RPMI7951 (cell line): ENCODE measurements around the gene MKNK1. TPM values are rescaled to one million over a fixed set of nuclear protein-coding genes. Genes with fewer than 3 reads are reported as not detected.

Experiments
- DNase-seq: peaks from one replicate; pipeline ENCODE4 v3.0.0-alpha.2; 2012; ENCODE audit warnings: low read depth
- total RNA-seq: library from RNA; depleted of rRNA; stranded (reverse); fragments of >200 nt; shearing (Covaris generic); gene quantifications from 2 replicates; pipeline ENCODE4 v1.2.3, GENCODE V29; 2014

The MKNK1 gene
- total RNA-seq, 1 experiment from 2014 or later = 16.7 TPM

DNA sequence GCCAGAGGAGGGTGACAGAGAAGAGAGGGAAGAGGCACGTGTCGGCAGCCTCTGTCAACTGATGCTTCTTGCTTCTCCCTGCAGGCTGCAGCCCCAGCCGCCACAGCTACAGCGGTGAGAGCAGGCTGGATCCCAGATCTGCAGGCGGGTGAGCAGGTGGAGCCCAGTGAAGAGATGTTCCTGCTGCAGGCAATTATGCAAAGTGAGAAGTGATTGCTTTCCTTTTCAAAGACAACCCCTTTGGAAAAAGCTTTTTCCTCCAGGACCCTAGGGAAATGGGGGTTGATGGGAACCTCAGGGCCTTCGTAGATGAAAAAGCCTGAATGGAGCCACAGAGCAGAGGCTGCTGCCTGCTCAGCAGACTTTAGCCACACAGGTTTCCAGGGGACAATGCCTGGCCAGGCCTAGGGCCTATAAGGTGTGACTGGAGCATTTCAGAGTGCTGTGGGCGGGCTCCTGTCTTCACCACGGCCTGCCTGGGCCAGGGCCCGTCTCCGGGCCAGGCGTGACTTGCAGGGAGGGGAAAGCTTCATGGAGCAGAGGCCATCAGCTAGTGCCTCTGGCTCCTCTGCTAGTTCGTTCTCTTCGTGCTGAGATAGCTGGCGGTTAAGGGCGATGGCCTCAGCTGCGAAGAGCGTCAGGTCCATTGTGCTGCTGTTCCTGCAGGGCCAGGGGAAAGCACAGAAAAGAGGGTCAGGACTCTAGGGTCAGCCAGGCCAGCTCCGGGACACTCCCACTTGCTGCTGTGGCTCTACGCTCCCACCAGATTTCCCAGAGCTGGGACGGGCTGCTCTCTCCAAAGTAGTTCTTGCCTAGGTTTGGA is 45.7 kb downstream of the MKNK1 start:
- no peak for DNase-seq

GRCh38 chr1:46557403-46557802 is 46.7 kb downstream of the MKNK1 start:
- no peak for DNase-seq

DNA sequence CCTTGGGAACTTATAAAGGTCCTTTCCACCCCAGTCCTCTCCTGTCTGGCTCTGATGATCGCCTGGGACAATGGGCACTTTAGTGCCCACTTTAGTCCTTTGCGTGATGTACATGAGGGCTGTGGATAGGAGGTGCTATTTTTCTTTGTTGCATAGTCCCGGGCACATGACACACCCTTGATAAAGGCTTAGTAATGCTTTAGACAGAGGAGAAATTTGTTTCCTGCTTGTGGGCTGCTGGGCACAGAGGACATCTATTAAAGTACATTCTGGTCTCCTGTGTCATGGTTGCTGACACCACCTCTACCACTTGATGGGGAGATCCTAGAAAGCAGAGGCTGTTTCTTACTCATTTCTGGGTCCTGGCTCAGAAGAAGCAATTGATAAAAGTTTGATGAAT is 47.2 kb downstream of the MKNK1 start:
- peak; percentile 49 for DNase-seq

DNA sequence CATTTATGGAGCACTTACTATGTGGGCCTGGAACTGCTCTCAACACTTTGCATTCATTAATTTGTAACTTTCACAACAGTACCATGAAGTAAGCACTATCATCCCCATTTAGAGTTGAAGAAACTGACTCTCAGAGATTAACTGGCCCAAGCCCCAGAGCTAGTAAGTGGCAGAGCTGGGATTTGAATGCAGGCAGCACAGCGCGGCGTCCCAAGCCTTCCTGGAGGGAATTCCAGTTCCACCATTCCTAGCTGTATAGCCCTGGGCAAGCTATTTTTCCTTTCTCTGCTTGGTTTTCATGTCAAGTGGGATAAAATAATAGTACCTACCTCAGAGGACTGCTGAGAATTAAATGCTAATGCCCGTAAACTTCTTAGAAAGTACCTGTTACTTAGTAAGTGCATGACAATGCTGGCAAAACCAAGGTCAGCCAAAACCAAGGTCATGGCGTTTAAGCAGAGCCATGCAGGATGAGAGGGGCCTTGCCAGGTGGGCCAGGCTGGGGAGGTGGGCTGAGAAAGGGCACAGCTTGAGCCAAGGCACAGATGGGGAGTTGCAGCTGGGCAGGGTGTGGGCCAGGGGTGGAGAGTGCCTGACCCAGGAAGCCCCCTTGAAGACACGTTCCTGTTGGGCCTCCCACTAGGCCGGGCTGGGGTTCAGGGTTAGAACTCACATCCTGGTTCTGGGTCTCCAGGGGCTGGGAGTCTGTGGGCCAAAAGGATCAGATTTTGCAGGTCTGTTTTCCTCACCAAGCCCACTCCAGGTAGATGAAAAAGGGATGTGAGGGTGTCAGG is 48.0 kb downstream of the MKNK1 start:
- DNase-seq = no peak

GRCh38 chr1:46554597-46555381 is 49.3 kb downstream of the MKNK1 start:
- DNase-seq = no peak

DNA sequence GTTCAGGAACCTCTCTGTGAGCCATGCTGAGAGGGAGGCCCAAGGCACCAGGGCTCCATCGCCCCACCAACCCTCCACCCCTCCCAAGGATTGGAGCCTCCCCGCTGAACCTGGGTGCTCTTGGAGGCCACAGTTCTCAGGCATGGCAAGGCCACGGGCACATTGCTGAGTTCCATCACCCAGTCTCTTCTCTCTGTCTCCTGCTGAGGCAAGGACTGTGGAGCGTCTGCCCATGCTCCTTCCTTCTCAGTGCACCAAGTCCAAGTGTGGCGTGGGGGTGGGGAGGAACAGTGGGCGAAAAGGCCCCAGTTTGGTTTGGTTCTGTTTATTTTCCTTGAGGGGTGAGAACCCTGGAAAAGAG is 49.9 kb downstream of the MKNK1 start:
- DNase-seq = no peak

DNA sequence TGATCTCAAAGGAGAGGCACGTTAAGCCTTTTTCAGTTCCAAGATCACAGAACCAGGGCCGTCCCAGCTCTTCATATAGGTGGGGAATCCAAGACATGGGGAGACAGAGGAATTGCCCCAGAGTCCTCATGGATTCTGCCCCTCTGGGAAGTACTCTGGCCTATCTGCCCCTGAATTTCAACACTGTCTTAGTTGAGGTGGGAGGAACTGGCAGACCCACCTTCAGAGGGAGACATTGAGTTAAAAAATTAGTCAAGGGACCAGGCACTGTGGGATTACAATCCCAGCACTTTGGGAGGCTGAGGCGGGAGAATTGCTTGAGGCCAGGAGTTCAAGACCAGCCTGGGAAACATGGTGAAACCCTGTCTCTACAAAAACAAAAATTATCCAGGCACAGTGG is 50.6 kb downstream of the MKNK1 start:
- DNase-seq = no peak

DNA sequence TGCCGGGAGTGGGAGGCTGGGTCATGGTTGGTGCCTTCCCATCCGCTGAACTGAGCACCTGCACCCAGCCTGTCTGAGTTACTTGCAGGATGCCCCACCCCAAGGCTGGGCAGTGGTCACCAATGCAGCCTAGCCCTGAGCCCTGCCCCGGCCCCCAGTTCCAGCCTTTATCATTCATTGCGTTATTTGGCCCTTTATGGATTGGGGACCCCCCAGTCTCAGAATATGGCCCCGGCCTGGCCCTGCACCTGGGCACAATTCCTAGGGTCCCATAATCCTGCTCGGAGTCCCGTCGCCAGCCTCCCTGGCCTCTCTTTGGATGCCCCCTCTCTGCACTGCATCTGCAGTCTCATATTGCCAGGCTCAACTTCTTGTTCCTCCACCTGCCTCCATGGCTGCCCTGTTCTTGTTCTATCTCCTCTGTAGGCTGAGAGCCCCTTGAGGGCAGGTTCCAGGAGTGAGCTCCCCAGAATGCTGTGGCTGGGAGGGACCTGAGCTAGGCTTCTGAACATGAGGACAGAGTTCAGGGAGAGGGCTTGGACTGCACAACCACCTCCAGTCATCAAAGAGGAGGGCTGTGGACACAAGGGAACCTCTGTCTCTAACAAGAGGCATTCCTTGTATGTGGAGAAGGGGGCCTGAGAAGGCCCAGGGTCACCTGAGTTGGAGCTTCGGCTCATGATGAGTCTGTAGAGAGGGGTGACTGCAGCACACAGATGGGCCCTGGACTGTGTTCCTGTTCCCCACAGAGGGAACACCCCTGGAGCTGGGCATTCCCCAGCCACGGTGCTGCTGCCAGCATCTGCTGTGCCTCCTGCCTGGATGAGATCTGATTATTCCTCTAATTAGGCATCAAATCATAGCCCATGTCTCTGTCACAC is 51.5 kb downstream of the MKNK1 start:
- DNase-seq = no peak

- DNase-seq = no peak
Observed at GRCh38 chr1:46551597-46552095, 52.4 kb downstream of the MKNK1 start, which contains the start of gene KNCN. TSS of gene KNCN (minus strand) at chr1:46551647. CDS start at chr1:46551215, 432 bp downstream.

GRCh38 chr1:46550751-46551231 is 53.3 kb downstream of the MKNK1 start:
- no peak for DNase-seq

DNA sequence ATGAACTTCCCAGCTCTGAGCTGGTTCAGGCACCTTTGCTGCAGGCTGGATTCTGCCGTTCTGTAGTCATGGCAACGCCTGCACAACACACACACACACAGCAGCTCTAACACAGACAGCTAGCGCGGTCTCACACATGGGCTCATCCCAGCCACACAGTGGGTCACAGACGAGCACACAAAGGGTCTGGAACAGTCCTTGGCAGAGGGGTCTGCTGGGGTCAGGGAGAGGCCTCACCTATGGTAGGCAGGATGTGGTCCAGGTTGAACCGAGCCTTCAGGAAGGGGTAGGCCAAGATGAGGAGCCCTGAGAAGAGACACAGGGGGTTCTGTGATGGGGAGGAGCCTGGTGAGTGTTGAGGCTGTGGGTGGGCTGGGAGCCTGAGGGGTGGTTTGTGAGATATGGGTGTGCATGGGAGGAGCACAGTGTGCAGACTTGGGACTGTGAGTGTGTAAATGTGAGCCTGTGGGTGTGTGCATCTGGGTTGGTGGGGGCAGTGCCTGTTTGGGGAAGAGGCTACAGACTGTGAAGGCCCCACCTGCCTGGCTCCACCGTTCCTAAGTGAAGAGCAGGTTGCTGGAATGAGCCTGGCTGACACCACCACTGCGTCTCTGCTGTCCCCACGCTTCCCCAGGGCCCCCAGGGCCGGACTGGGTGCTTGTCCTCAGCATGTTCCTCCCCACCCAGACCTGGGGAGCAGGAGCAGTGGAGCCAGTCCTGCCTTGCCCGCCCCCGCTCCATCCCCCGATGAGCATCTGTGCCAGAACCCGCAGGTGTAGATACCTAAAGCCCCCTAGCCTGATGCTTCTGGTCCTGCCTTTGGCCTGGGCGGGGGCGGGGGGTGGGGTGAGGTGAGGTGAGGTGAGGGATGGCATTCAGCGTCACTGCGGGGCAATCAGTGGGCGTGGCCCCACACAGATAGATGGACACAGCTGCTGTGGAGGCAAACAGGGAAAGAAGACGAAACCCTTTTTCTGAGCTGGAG is 54.1 kb downstream of the MKNK1 start:
- DNase-seq = peak; percentile 61

DNA sequence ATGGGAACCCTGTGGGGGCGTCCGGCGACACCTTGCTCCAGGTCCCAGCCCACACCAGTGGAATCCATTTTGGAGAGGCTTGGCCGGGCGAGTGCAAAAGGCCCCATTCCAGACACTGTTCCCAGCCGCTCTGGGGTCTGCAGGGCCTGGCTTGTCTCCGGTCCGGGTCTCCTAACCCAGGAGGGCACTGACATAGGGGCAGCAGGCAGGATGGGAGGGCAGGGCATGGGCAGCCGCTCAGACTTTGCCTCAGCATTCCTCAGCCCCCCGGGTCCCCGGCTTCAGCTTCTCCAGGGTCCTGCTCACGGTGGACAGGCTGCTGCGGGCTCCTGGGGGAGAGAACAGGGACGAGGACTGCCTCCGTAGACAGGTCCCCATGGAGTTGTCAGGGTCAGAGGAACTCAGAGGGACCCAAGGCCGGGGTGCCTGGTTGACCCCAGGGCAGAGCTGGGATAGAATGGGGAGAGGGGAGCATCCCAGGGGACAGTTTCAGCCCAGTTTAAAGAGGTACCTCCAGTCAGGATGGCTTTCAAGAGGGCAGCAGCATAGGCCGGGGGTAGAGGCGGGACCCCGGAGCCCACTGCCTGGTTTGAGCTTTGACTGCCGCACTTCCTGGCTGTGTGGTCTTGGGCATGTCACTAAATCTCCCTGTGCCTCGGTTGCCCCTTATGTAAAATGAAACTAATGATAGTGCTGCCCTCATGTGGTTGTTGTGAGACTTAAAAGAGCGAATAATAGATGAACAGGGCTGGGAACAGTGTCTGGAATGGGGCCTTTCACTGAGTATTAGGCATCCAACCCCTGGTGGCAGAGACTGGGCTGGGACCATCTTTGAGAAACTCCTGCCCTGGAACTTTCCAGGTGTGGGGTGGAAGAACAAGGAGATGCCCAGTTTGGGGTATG is 56.3 kb downstream of the MKNK1 start:
- DNase-seq = peak; percentile 47

DNA sequence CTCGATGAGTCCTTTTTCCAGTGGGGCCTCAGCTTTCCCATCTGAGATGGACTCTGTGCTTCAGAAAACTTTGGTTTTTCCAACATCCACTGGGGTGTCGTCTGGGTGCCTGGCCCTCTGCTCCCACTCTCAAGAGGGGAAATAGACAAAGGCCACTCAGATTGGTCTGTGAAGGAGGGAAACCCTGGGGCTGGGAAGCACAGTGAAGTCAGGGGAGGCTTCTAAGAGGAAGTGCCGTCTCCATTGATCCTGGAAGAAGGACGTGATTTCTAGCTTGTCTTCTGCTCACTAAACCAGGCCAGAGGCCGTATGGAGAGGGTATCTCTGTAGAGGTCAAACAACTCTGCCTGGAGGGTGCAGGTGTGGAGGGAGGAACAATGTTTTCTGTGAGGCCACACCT is 57.9 kb downstream of the MKNK1 start:
- no peak for DNase-seq

GRCh38 chr1:46545784-46546183 is 58.3 kb downstream of the MKNK1 start:
- DNase-seq = no peak

- DNase-seq = no peak
Observed at GRCh38 chr1:46544561-46545240, 59.4 kb downstream of the MKNK1 start.

DNA sequence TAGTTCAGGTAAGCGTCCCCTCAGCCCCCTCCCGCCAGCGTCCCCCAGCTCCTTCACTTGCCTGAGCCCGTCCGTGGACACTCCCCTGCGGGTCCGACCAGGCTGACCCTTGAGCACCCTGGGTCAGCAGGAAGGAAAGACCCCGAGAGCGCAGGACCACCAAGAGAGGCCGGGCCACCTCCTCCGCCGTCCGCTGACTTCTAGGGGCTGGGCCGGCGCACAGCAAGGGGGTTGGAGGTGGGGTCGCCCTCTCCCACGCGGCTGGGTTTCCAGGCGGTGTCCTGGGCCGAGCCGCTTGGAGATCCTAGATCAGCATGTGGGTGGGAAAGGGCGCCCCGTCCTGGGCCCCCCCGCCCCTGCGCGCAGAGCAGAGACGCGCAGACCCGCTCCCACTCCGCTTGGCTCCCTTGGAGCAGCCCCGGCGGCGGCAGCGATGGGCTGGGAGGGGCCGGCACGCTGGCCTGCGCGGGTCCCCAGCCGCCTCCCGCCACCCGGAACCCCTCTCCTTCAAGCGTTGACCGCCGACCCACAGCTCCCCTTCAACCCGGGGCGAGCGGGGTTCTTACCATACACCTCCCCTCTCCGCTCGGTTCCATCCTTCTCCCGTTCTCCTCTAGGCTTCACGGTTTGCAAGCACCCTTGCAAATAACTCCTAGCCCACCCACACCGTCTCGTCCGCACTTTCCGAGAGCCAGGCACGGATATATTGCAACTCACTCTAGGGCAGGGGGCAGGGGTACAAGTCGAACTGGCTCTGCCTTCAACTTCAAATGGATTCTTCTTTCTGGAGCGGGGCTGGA is 60.1 kb downstream of the MKNK1 start:
- DNase-seq = no peak

- no peak for DNase-seq
Observed at GRCh38 chr1:46543382-46543760, 60.7 kb downstream of the MKNK1 start.
